CD4-positive, alpha-beta T cell treated with Interleukin-17A for 4 hours (primary cell): ENCODE results near the gene UBL4B.

Experiments
- DNase-seq: peaks from one replicate; pipeline ENCODE4 v3.0.0-alpha.2; 2020; ENCODE audit warnings: mixed read lengths

UBL4B gene

GRCh38 chr1:110085671-110086070 is 26.6 kb upstream of the UBL4B start:
- no peak for DNase-seq

DNA sequence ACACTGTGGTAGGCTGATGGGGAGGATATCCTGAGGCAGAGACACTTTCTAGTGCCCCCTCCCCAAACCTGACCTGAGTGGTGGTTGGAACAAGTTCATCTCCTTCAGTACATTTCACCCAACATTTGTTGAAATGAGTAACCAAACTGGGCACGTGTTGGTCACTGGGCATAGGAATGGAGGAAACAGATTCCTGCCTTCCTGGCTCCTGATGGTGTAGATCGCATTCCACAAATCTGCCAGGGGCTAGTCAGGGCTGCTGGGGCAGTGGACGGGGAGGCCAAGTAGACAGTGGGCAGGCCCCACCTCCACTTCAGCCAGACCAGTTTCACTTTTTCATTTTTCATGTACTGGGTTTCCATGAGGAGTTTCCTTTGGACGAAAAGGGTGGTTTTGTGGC is 25.3 kb upstream of the UBL4B start:
- no peak for DNase-seq

GRCh38 chr1:110087812-110088738 is 24.2 kb upstream of the UBL4B start:
- DNase-seq: peak; percentile 39

- no peak for DNase-seq
Measured at GRCh38 chr1:110088739-110089316, 23.4 kb upstream of the UBL4B start.

DNA sequence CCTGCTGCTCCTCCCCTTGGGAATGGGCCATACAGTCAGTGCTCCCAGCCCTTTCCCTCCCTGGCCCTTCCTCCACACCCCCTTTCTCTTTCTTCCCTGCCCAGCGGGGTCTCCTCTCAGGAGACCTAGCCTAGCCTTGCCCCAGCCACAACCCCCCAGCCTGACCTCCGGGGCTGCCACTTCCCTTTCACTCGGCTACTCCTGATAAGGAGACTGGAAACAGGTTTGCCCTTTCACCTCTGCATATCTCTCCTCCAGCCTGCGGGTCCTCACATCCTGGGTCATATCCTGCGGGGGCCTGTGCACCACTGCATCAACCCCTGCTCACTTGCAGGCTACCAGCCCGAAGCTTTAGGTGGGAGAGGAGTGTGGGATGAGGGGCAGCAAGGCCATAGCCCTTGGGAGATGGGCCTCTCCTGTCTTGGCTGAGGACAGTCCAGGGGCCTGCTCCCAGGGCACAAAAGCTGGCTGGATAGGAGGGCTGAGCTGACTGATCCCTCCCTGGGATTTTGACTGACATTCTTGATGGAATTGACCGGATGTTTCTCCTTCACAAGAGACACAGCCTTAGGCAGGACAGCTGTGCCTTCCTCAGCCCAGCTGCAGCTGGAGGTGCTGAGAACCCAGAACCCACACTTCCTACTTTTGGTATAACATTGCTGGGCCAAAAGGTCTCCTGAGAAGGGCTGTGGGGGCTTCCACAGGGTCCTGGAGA is 22.5 kb upstream of the UBL4B start:
- DNase-seq: no peak

DNA sequence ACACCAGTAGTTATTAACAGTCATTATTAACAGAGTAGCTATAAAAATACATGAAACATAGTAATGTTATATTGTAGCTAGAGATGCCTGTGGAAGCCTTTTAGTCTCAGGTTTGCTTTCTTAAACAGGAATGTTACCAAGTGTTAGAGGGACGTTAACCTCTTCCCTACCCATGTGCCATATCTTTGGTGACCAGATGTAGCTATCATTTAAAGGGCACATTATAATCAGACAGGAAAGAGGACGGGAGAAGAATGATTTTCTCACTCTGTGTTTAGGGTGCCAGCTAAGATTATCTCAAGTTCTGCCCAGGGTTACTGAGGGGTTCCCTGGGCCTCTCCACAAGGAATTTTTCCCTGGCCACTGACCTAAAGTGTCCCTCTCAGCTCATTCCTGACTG is 20.9 kb upstream of the UBL4B start:
- DNase-seq: no peak

DNA sequence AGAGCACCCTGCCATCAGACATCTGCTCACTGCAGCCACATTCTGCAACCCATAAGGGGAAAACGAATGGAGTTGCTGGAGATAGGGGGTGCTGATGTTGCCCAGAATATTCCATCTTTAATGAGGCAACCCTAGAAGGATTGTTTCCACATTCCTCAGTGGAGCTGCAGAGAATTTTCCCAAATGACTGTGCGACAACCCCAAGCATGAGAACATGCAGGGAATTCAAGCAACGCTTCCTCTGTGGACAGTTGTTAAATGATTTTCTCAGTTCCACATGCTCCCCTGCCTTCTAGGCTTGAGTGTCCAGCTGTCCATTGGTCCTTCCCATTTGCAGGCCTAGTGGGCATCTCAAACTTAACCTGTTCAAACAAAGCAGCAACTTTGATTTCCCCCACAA is 20.5 kb upstream of the UBL4B start:
- no peak for DNase-seq

DNA sequence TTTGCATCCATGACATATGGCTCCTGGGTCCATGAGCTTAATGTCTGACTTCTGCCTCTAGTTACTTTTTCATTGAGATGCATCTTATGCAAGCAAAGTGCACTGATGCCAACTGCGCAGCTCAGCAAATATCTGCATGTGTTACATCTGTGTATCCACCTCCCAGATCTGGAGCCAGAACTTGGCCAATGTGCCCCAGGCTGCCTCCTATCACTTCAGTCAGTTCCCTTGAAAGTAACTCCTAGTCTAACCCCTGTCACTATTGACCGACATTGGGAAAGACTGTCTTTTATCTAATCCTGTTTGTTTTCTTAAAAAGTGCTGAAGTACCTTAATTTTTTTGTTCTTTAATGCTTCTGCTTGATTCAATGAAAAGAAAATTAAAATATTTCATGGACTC is 19.3 kb upstream of the UBL4B start:
- DNase-seq: no peak

GRCh38 chr1:110094931-110095654 is 17.1 kb upstream of the UBL4B start:
- DNase-seq: no peak

DNA sequence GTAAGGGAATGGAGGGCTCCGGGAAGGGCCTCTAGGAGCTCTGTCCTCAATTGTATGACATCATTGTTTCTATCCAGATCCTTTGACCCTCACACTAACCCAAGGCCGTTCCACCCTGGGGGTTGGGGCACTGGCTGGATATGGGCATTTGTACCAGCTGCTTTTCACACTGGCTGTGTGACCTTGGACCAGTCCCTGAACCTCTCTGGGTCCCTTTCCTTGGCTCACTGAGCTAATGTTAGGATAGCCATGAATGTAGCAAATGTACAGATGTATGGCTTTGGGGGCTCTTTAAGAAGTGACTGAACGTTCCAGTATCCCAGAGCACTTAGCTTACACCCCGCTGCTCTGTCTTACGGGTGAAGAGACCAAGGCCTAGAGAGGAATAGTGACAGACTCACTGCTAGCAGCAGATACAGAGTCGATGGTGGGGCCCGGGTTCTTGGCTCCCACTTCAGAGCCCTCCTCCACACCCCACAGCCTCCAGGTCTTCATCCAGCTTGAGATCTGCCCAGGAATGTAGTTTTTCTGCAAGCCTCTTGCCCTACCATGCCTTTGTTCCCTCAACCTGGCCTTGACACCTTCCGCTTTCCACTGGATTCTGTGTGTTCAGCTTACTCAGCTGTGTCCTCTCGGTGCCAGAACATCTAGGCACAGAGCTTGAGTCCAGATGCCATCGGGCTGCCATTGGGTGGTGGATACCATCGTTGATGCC is 14.6 kb upstream of the UBL4B start:
- DNase-seq: no peak

GRCh38 chr1:110098222-110099026 is 13.8 kb upstream of the UBL4B start:
- no peak for DNase-seq

DNA sequence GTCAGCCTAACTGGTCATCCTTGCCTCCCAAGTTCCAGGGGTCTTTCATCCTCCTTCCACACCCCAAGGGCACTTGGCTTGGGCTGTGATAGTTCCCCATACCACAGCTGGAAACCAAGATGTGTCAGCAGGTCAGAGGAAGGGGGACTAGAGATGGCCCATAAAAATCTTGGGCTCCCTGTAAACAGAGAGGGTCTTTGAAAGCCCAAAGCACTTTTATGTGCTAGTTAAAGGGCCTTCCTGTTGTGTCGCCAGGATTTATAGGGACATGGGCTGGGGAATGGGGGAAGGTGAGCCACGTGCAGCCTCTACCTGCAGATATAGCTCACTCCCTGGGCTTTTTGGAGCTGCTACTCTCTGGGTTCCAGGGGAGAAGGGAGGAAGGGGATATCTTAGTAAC is 11.9 kb upstream of the UBL4B start:
- DNase-seq: no peak

DNA sequence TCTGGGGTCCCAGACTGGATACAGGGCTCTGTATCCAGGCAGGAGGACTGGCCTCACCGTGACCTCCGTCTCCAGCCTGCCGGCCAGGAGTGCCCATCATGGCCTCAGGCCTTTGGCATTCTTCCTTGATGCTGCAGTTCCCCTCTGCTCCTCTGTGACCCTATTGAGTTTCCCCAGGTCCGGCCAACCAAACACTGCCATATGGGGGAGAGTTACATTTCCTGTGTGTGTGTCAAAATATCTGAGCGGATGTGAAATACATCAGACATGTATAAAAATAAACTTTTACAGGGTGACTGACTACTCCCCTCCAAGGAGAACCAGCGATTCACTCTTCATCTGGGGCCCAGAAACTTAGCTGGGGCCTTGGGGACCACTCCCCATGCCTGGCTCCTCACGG is 10.2 kb upstream of the UBL4B start:
- DNase-seq: no peak

DNA sequence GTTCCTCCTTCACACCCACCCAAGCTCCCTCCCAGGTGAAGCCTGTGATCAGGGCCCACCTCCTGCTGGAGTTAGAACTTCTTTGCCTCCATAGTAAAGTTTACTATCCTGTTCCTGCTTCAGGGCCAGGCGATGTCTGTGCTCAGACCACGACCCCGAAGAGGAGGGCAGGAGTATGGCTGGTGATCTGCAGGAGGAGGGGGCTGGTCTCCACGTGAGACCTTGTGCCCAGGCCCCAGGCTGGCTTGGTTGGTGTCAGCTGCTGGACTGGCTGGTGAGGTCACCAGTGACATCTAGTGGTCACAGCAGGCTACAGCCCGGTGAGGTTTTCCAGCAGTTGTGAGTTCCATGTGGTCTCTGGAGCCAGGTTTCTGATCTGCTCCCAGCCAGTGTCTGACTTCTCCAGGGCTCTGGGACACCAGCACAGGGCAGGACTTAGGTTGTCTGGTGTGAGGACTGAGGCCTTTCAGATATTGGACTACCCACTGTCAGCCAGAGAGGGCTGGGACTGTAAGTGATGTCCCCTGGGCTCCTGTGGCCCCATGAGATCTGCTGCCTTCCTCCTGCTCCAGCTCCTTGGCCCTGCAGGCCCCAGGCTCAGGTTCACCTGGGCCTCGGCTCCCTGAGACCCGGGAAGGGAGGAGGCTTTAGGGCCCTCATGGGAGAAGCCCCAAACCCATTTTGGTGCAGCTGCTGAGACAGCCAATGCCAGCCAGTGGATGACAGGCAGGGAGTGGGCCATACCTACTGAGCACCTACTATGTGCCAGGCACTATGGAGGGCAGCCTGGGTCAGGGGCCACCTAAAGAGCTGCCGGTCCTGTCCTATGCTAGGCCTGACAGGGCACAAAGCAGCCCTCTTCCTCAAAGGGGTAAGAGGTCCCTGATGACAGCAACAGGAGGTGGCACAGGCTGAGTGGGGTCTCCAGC is 6.0 kb upstream of the UBL4B start:
- DNase-seq: peak; percentile 61

- DNase-seq: no peak
Measured at GRCh38 chr1:110107867-110108469, 4.3 kb upstream of the UBL4B start.

DNA sequence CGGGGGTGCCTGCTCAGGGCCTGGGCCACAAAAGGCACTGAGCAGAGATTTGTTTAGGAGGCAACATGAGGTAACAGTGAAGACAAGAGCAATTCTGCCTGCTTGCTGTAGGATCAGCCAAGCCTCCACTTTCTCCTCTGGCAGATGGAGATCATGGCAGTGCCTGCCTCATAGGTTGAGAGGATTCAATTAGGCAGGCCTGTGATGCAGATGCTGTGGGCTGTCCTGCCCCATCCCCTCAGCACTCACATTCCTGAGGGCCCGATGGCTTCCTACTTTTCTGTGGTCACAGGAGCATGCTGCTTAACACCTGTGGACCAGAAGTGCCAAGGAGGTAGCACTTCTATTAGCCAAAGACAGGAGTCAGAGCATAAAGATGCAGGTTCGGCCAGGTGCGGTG is 1.2 kb upstream of the UBL4B start:
- no peak for DNase-seq

DNA sequence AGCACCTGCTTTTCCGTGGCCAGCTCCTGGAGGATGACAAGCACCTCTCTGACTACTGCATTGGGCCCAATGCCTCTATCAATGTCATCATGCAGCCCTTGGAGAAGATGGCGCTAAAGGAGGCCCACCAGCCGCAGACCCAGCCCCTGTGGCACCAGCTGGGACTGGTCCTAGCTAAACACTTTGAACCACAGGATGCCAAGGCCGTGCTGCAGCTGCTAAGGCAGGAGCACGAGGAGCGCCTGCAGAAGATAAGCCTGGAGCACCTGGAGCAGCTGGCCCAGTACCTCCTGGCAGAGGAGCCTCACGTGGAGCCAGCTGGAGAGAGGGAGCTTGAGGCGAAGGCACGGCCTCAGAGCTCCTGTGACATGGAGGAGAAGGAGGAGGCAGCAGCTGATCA is 413 bp downstream of the UBL4B start:
- DNase-seq: no peak

DNA sequence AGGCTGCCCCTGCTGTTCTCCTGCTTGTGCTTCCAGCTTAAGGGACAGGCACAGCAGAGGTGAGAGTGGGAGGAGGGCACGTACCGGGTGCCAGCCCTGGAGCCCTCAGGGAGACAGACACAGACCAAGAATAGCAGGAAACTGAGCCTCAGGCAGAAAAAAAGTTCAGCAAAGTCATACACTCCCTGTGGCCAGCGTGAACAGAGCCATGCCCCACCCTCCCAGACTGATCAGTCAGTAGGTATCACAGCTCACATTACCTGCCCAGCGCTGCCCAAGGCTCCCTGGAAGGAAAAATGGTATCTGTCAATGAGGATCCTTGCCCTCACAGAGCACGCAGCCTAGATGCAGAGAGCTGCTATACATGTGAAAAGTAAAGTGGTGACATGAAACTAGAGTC is 1.3 kb downstream of the UBL4B start:
- no peak for DNase-seq

DNA sequence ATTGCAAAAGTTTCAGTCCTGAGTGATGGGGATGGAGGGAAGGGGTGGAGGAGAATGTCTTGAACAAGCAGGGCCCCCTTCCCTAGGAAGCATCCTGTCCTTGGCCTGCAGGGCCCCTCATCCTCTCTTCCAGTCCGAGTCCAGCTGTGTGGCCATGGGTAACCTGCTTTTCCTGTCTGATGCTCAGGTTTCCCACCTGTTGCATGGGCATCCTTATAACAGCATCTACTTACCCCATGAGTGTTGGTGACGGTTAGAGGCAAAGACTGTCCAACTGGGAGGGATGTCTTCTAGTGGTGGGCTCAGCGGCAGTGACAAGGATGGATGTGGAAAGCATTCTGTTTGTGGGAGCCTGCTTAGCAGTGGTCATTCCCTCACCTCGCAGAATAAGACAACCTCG is 1.9 kb downstream of the UBL4B start:
- no peak for DNase-seq

DNA sequence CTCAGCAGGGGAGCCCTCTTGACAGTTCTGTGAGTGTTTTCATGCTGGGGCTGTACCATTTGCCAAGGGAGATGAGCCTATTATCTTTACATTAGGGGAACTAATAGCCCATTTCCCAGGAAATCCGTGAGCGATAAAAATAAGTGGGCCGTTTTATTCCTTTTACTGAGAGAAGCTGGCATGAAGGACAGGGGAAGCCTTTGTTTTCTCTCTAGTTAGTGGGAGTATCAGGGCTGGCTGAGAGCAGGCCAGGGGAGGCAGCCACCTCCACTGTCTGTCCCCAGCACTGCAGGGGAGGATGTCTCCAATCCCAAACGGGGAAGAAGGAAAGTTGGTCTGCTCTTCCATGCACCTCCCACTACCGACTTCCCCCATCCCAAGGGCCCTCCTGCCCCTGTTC is 2.5 kb downstream of the UBL4B start:
- DNase-seq: no peak
